ENCODE measurements around the gene SCAND1.

The SCAND1 gene

DNA sequence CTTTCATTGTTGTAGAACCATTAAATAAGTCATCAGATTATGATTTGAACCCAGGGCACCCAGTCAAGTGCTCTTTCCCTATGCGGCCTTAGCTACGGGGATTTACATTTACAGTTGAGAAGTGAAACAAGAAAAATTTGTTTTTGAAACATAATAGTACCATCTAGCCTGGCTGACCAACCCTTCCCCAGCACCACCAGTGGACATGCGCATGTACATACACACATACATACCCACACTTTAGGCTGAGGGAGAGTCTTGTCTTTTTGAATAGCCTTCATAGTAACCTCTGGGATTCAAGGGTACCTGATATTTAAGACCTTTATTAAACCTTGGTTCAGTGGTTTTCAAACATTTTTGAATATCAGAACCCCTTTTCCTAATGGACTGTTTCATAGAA, 33.8 kb downstream of the SCAND1 start:
- TF ChIP-seq FOXP2 (optimal IDR thresholded peaks at IDR 0.05; ENCODE audit: borderline replicate concordance, extremely low read depth, extremely low read length, insufficient read depth): no peak
- TF ChIP-seq POLR2AphosphoS5 (IDR thresholded peaks at IDR 0.05; ENCODE audit: low read depth, low read length): no peak
- TF ChIP-seq TAF1 (IDR thresholded peaks at IDR 0.05; ENCODE audit: borderline replicate concordance, insufficient read depth, low read length): no peak
- TF ChIP-seq, protein P1, sequence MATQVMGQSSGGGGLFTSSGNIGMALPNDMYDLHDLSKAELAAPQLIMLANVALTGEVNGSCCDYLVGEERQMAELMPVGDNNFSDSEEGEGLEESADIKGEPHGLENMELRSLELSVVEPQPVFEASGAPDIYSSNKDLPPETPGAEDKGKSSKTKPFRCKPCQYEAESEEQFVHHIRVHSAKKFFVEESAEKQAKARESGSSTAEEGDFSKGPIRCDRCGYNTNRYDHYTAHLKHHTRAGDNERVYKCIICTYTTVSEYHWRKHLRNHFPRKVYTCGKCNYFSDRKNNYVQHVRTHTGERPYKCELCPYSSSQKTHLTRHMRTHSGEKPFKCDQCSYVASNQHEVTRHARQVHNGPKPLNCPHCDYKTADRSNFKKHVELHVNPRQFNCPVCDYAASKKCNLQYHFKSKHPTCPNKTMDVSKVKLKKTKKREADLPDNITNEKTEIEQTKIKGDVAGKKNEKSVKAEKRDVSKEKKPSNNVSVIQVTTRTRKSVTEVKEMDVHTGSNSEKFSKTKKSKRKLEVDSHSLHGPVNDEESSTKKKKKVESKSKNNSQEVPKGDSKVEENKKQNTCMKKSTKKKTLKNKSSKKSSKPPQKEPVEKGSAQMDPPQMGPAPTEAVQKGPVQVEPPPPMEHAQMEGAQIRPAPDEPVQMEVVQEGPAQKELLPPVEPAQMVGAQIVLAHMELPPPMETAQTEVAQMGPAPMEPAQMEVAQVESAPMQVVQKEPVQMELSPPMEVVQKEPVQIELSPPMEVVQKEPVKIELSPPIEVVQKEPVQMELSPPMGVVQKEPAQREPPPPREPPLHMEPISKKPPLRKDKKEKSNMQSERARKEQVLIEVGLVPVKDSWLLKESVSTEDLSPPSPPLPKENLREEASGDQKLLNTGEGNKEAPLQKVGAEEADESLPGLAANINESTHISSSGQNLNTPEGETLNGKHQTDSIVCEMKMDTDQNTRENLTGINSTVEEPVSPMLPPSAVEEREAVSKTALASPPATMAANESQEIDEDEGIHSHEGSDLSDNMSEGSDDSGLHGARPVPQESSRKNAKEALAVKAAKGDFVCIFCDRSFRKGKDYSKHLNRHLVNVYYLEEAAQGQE (IDR thresholded peaks at IDR 0.05; ENCODE audit: insufficient read depth in 1 of 2, low read depth in 2 of 2, low read length in 2 of 2): no peak

DNA sequence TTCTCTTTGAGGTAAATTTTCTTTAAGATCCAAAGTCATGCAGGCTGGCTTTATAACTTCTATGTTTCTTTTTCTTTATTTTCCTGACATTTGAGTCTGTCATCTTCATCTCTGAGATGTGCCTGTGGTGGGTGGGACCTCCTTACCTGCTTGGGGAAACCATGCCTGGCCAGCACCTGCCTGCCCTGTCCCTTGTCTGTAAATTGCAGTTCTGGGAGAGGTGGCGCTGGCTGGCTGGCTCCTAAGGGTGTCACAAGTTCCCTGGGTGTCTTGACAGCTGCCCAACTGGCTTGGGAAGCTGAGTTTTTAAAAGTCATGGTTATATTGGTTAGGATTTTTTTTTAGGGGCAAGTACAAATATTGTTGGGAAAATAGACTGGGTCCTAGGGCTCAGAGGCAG, 36.3 kb downstream of the SCAND1 start:
- TF ChIP-seq FOXP2 (optimal IDR thresholded peaks at IDR 0.05; ENCODE audit: borderline replicate concordance, extremely low read depth, extremely low read length, insufficient read depth) (no peak), POLR2AphosphoS5 (IDR thresholded peaks at IDR 0.05; ENCODE audit: low read depth, low read length) (no peak), TAF1 (IDR thresholded peaks at IDR 0.05; ENCODE audit: borderline replicate concordance, insufficient read depth, low read length) (no peak), SIN3A (IDR thresholded peaks at IDR 0.05; ENCODE audit: borderline replicate concordance, insufficient read depth, low read length) (no peak)
- TF ChIP-seq, protein P1 (IDR thresholded peaks at IDR 0.05; ENCODE audit: insufficient read depth in 1 of 2, low read depth in 2 of 2, low read length in 2 of 2): no peak

DNA sequence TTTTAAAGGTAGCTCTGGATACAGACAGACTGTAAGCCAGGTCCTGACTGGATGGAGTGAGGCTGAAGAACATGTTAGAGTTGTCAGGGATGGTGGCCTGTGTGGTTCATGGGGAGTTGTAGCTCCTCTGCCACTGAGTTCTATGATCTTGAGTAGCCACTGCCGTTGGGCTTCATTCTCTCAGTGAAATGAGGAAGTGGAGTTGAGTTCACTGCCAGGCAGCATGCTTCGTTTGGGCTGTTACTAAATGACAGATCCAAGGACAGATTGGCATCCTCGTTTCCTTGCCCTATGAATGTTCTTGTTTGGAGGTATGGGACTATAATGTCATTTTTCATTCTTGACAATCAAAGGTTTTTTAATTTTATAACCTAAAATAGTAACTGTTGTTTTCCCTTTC, 37.2 kb downstream of the SCAND1 start:
- TF ChIP-seq, protein P1 (IDR thresholded peaks at IDR 0.05; ENCODE audit: insufficient read depth in 1 of 2, low read depth in 2 of 2, low read length in 2 of 2): no peak
- TF ChIP-seq POLR2AphosphoS5 (IDR thresholded peaks at IDR 0.05; ENCODE audit: low read depth, low read length) (no peak), SIN3A (IDR thresholded peaks at IDR 0.05; ENCODE audit: borderline replicate concordance, insufficient read depth, low read length) (no peak), FOXP2 (optimal IDR thresholded peaks at IDR 0.05; ENCODE audit: borderline replicate concordance, extremely low read depth, extremely low read length, insufficient read depth) (no peak), TAF1 (IDR thresholded peaks at IDR 0.05; ENCODE audit: borderline replicate concordance, insufficient read depth, low read length) (no peak)

DNA sequence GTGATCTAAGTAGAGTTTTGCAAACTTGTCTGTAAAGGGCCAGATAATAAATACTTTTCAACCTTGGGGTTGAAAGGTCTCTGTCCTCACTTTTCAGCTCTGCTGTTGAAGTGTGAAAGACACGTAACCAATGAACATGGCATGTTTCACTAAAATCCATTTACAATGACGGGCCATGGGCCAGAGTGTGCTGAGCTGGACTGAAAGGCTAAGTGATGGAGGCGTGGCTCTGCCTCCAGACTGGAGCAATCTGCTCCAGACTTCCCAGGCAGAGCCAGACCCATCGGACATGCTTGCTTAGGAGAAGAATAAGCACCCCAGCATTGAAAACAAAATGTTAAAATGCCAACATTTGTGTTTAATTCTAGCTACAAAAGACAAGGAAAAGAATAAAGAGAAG, 41.4 kb downstream of the SCAND1 start:
- TF ChIP-seq, protein P1 (IDR thresholded peaks at IDR 0.05; ENCODE audit: insufficient read depth in 1 of 2, low read depth in 2 of 2, low read length in 2 of 2): no peak
- no peak for TF ChIP-seq SIN3A (IDR thresholded peaks at IDR 0.05; ENCODE audit: borderline replicate concordance, insufficient read depth, low read length)
- TF ChIP-seq TAF1 (IDR thresholded peaks at IDR 0.05; ENCODE audit: borderline replicate concordance, insufficient read depth, low read length): no peak
- no peak for TF ChIP-seq FOXP2 (optimal IDR thresholded peaks at IDR 0.05; ENCODE audit: borderline replicate concordance, extremely low read depth, extremely low read length, insufficient read depth)
- TF ChIP-seq POLR2AphosphoS5 (IDR thresholded peaks at IDR 0.05; ENCODE audit: low read depth, low read length): no peak

DNA sequence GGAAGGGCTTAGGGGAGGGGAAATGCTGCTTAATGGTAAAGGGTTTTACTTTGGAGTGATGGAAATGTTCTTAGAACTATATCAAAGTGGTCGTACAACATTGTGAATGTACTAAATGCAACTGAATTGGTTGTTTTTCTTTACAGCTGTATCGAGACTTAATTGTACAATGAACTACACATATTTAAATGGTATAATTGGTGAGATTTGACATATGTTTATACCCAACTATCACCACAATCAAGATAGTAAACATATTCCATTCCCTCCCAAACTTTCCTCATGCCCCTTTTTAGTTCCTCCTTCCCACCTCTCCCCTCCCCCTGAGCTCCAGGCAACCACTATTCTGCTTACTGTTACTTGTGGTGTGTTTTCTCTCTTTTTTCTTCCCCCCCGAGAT, 44.0 kb downstream of the SCAND1 start:
- TF ChIP-seq SIN3A (IDR thresholded peaks at IDR 0.05; ENCODE audit: borderline replicate concordance, insufficient read depth, low read length) (no peak), POLR2AphosphoS5 (IDR thresholded peaks at IDR 0.05; ENCODE audit: low read depth, low read length) (no peak), FOXP2 (optimal IDR thresholded peaks at IDR 0.05; ENCODE audit: borderline replicate concordance, extremely low read depth, extremely low read length, insufficient read depth) (no peak), TAF1 (IDR thresholded peaks at IDR 0.05; ENCODE audit: borderline replicate concordance, insufficient read depth, low read length) (no peak)
- TF ChIP-seq, protein P1 (IDR thresholded peaks at IDR 0.05; ENCODE audit: insufficient read depth in 1 of 2, low read depth in 2 of 2, low read length in 2 of 2): no peak
